Ectodermal cell (in vitro differentiated cells): ENCODE data around the gene LPP.

Source experiments
- H3K27ac ChIP-seq: 2 replicates; pipeline ENCODE4 v1.7.0; 2013; ENCODE audit warnings: mild to moderate bottlenecking, low read depth, low read length; ENCODE audit not compliant: insufficient read depth, poor library complexity, severe bottlenecking
- H3K27me3 ChIP-seq: 2 replicates; pipeline ENCODE4 v1.7.0; 2013; ENCODE audit warnings: mild to moderate bottlenecking, low read length; ENCODE audit not compliant: insufficient read depth, control insufficient read depth, poor library complexity, severe bottlenecking
- H3K36me3 ChIP-seq: one replicate; pipeline ENCODE4 v1.7.0; 2013; ENCODE audit warnings: low read length; ENCODE audit not compliant: control insufficient read depth, insufficient read depth
- H3K4me1 ChIP-seq: one replicate; pipeline ENCODE4 v1.7.0; 2013; ENCODE audit warnings: low read length; ENCODE audit not compliant: control insufficient read depth, insufficient read depth
- H3K4me3 ChIP-seq: 2 replicates; pipeline ENCODE4 v1.7.0; 2013; ENCODE audit warnings: low read depth, low read length, control low read depth; ENCODE audit not compliant: insufficient read depth
- H3K9me3 ChIP-seq: 2 replicates; pipeline ENCODE4 v1.7.0; 2013; ENCODE audit warnings: mild to moderate bottlenecking, low read length, moderate library complexity; ENCODE audit not compliant: control insufficient read depth
- WGBS, 2 experiments: methylation state at CpG; one replicate each; pipeline ENCODE4 v1.1.7; 2013; ENCODE audit warnings: missing lambda C conversion rate in 2 of 2; 5-methylcytosine and 5-hydroxymethylcytosine counted together

Gene LPP

DNA sequence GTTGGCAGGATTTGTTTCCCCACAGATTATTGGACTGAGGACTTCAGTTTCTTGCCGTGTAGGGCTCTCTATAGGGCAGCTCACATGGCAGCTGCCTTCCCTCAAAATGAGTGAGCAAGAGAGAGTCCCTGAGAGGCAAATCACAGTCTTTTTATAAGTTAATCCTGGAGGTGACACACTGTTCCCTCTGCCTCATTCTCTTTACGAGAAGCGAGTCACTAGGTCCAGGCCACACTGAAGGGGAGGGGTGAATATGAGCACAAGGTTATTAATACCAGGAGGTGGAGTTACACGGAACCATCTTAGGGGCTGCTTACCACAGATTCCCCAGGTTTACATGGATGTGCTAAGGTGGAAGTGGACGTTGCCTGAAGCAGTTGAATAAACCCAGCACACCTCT lies 77.0 kb downstream of the LPP start:
- no peaks in the 10 kb centered on the region for H3K27me3 ChIP-seq
- 92 to 93% methylated on average over 5 of the region's 5 CpGs for WGBS, 2 experiments
- no peaks in the 10 kb centered on the region for H3K36me3 ChIP-seq
- no peaks in the 10 kb centered on the region for H3K9me3 ChIP-seq
- no peak overlapping the region for H3K27ac ChIP-seq
- H3K4me3 ChIP-seq = no peak overlapping the region
- peaks cover 4% of the 10 kb centered on the region for H3K4me1 ChIP-seq

DNA sequence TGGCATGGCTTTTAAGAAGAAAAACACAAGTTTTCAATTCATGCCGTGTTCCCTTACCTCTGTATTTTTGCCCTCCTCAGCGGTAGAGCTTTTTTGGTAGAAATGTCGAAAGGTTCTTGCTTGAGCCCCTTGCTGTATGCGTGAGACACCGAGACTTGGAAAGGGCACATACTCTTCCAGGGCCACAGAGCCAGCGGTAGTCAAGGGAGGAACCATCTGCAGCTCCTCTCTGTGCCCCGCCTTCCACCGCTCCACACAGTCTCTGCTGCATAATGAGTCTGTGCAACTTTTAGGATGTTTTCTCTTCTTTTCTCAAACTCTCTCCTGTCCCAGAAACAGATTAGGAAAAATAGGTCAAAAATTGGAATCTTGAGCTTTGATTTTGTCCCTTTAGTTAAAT lies 77.5 kb downstream of the LPP start:
- 94 to 96% methylated on average over 8 of the region's 8 CpGs for WGBS, 2 experiments
- no peak overlapping the region for H3K27ac ChIP-seq

DNA sequence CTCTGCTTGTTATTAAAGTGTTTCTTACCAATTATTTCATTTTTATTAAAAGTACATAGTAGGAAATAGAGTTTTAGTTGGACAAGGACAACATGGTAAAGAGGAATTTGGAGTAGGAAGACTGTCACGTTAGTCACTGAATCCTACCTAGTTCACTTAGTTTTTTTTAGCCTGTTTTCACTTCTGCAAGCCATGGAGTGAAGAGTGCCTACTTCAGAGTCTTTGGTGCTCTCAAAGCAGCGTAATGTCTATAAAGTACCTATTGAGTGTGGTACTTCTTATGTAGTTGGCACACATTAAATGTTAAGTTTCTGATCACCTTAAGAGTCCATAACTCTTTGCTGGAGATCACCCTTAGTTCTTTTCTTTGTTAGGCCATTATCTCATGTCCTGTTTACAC lies 78.7 kb downstream of the LPP start:
- Histone ChIP-seq H3K27ac (no peak overlapping the region), H3K36me3 (no peaks in the 10 kb centered on the region), H3K27me3 (no peaks in the 10 kb centered on the region), H3K4me1 (peaks cover 4% of the 10 kb centered on the region), H3K4me3 (no peak overlapping the region), H3K9me3 (no peaks in the 10 kb centered on the region)
- 74 to 80% methylated on average over 2 of the region's 2 CpGs for WGBS, 2 experiments

More for the DNA sequence above, 77.5 kb downstream of the LPP start:
- no peak overlapping the region for H3K4me3 ChIP-seq
- no peaks in the 10 kb centered on the region for H3K27me3 ChIP-seq
- H3K4me1 ChIP-seq = peaks cover 4% of the 10 kb centered on the region
- H3K36me3 ChIP-seq = no peaks in the 10 kb centered on the region
- H3K9me3 ChIP-seq = no peaks in the 10 kb centered on the region

- H3K4me3 ChIP-seq = no peak overlapping the region
- no peaks in the 10 kb centered on the region for H3K36me3 ChIP-seq
- no peaks in the 10 kb centered on the region for H3K27me3 ChIP-seq
- H3K27ac ChIP-seq = no peak overlapping the region
- WGBS, 2 experiments = 80 to 100% methylated on average over 1 of the region's 1 CpG
- no peaks in the 10 kb centered on the region for H3K9me3 ChIP-seq
- peaks cover 4% of the 10 kb centered on the region for H3K4me1 ChIP-seq
Observed at GRCh38 chr3:188233320-188233719, 79.4 kb downstream of the LPP start.

DNA sequence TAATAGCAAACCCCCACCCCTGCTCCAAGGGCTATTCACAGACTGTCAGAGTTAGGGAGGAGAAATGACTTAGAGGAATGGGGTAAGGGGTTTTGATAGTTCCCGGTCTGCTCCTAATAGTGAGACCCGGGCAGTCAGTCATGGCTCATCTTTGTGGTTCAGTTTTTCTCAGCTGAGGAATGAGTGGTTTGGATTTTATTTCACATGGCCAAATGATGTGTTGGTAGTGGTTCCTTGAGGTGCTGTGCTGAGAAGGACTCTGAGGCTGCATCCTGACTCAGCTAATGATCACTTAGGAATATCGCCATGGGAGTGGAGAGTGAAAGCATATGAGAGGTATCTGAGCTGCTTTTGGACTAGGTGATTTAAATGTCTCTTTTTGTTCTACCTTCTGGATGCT lies 80.2 kb downstream of the LPP start:
- WGBS, 2 experiments = 92 to 95% methylated on average over 3 of the region's 3 CpGs
- Histone ChIP-seq H3K9me3 (no peaks in the 10 kb centered on the region), H3K4me3 (no peak overlapping the region), H3K4me1 (peaks cover 4% of the 10 kb centered on the region), H3K27me3 (no peaks in the 10 kb centered on the region), H3K36me3 (no peaks in the 10 kb centered on the region), H3K27ac (no peak overlapping the region)

DNA sequence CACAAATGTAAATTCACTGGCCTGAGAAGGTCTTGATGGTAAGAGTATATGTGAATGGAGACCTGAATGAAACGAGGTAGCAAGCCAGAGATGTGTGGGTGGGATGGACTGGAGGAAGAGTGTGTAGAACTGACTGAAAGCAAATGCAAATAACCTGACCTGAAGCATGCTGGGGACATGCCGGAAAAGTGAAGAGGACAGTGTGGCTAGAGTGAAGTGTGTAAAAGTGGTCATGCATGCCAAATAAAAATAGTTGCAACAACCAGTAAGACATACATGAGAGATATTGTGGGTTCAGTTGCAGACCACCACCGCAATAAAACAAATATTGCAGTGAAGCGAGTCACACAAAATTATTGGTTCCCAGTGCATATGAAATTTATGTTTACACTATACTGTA lies 82.3 kb downstream of the LPP start:
- H3K4me1 ChIP-seq = peaks cover 3% of the 10 kb centered on the region
- WGBS, 2 experiments = 91 to 97% methylated on average over 3 to 4 of the region's 4 CpGs
- H3K4me3 ChIP-seq = no peak overlapping the region
- no peaks in the 10 kb centered on the region for H3K9me3 ChIP-seq
- H3K27ac ChIP-seq = no peak overlapping the region
- H3K27me3 ChIP-seq = no peaks in the 10 kb centered on the region
- H3K36me3 ChIP-seq = no peaks in the 10 kb centered on the region

DNA sequence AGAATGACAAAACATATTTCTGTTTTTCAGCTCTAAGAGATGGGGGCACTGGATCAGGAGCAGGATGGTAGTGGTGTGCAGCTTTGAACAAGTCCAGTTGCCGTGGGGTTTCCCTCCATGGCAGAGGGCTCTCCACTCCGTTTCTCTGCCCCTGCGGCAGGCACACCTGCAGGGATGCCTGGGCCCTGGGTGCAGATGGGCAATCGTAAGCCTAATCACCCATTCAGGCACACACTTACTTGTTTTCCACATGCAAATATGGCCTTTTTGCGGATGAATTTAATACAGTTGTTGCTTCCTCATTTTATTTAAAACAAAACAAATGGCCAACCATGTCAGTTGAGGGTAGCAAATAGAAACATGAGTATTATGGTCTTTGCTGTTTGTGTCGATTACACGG lies 85.1 kb downstream of the LPP start:
- 87 to 89% methylated on average over 7 of the region's 7 CpGs for WGBS, 2 experiments

DNA sequence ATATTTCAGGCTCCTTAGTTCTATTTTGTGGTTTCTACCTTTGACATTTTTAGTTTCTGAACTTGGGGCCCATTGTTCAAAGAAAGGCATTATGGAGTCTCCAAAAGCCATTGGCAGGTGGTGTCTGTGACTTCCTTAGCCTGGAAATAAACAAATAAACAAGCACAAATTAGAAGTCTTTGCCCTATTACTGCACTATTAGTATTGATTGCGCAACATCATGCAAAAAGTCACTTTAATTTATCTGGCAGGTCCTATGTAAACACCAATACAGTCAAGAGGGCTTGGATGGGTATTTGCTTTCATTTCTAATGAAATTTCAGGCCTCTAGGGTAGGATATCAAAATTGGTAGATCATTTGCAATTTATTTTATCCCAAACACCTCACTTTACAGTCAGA lies 85.6 kb downstream of the LPP start:
- Histone ChIP-seq H3K9me3 (no peaks in the 10 kb centered on the region), H3K27ac (no peak overlapping the region), H3K4me3 (no peak overlapping the region), H3K4me1 (peaks cover 8% of the 10 kb centered on the region), H3K27me3 (no peaks in the 10 kb centered on the region), H3K36me3 (no peaks in the 10 kb centered on the region)
- 96 to 100% methylated on average over 1 of the region's 1 CpG for WGBS, 2 experiments

More for the DNA sequence above, 85.1 kb downstream of the LPP start:
- no peak overlapping the region for H3K4me3 ChIP-seq
- H3K9me3 ChIP-seq = no peaks in the 10 kb centered on the region
- H3K36me3 ChIP-seq = no peaks in the 10 kb centered on the region
- no peak overlapping the region for H3K27ac ChIP-seq
- H3K4me1 ChIP-seq = peaks cover 8% of the 10 kb centered on the region
- no peaks in the 10 kb centered on the region for H3K27me3 ChIP-seq

GRCh38 chr3:188240189-188240981 lies 86.4 kb downstream of the LPP start:
- no peaks in the 10 kb centered on the region for H3K9me3 ChIP-seq
- no peak overlapping the region for H3K27ac ChIP-seq
- 59 to 66% methylated on average over 6 to 7 of the region's 7 CpGs for WGBS, 2 experiments
- H3K36me3 ChIP-seq = no peaks in the 10 kb centered on the region
- no peak overlapping the region for H3K4me3 ChIP-seq
- H3K4me1 ChIP-seq = peaks cover 8% of the 10 kb centered on the region
- no peaks in the 10 kb centered on the region for H3K27me3 ChIP-seq

GRCh38 chr3:188241072-188241471 lies 87.1 kb downstream of the LPP start:
- H3K4me3 ChIP-seq = no peak overlapping the region
- 71 to 85% methylated on average over 5 to 6 of the region's 7 CpGs for WGBS, 2 experiments
- H3K36me3 ChIP-seq = no peaks in the 10 kb centered on the region
- H3K27ac ChIP-seq = no peak overlapping the region
- peaks cover 8% of the 10 kb centered on the region for H3K4me1 ChIP-seq
- H3K27me3 ChIP-seq = no peaks in the 10 kb centered on the region
- no peaks in the 10 kb centered on the region for H3K9me3 ChIP-seq
